Measurements from ENCODE around the gene MRPL34. TPM values are rescaled to one million over a fixed set of nuclear protein-coding genes. Genes with fewer than 3 reads are reported as not detected.
A peak's percentile ranks its signal among the peaks of the same experiment; 100 is the strongest.

MRPL34 gene
- total RNA-seq, 2 experiments from 2014 or later, result 28.4 to 28.7 TPM

DNA sequence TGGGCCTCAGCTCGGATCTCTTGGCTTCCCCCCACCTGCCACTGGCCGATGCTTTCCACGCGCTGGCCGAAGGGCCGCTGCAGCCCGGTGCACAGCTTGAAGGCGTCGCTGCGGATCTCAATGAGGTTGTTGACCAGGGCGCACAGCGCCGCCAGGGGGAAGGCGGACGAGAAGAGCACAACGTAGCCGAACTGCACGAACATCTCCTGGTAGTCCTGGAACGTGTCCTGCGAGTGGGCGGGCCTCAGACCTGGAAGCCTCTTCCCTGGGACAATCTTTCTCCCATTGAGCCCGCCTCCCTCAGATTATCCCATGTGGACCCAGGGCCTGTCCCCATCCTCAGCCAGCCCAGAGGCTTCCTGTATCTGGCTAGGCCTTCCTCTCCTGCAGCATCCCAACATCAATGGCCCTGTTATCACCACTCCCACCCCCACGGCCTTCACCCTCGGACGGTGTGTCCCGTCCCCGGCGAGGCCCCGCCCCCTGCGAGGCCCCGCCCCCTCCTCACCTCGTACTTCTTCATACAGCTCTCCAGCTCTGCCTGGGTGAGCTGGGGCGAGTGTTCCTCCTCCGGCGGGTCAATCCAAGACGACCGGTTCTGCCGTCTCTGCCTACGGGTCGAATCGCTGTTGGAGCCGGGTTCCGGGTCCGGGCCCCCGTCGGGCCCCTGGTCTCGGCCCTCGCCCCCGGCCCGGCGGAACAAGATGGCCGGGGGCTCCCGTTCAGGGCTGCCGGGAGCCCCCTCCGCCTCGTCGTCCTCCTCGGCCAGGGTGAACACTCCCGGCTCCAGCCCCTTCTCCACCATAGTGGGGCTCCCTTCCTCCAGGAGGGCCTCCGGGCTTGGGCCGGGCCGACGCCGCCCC is 22.2 kb downstream of the MRPL34 start:
- DNase-seq (peak in 13 of 14 experiments; percentile 40 to 82 (median 54)), ATAC-seq (ENCODE audit: poor library complexity) (peak; percentile 73)
- no peaks in the 10 kb centered on the region for H3K27me3 ChIP-seq (ENCODE audit: control insufficient read depth in 1 of 2, insufficient read depth in 2 of 2, low read length in 2 of 2)
- no peaks in the 10 kb centered on the region for H3K27me3 Mint-ChIP-seq
- peaks cover 13% of the 10 kb centered on the region for H3K4me1 Mint-ChIP-seq (ENCODE audit: low read depth)
- peaks cover 34% of the 10 kb centered on the region for H3K4me1 ChIP-seq (ENCODE audit: insufficient read depth, low read length)
- no peaks in the 10 kb centered on the region for H3K9me3 Mint-ChIP-seq
- CTCF ChIA-PET, result interaction anchor here (0.6 to 3.5 kb wide), 3 partner anchors 11 to 81 kb away, joined by 3 to 13 read pairs (median 3); partner anchors contain the start of gene MRPL34
- H3K4me3 Mint-ChIP-seq, result peak overlapping the region; percentile 85
- peaks cover 0 to 7% of the 10 kb centered on the region in 2 experiments for H3K9me3 ChIP-seq (ENCODE audit: control insufficient read depth in 1 of 2, insufficient read depth in 1 of 2, low read length in 2 of 2)
- intact Hi-C loops (cut with DNase I, micrococcal nuclease), result no loop called here
- H3K27ac ChIP-seq (ENCODE audit: low read depth in 1 of 2, low read length in 2 of 2), result peak overlapping the region in 1 of 2 donors; percentile 59
- H3K36me3 Mint-ChIP-seq (ENCODE audit: low read depth), result no peaks in the 10 kb centered on the region
- peak overlapping the region; percentile 61 for H3K4me3 ChIP-seq (ENCODE audit: low read length)
- H3K36me3 ChIP-seq (ENCODE audit: insufficient read depth, low read length), result no peaks in the 10 kb centered on the region
- TF ChIP-seq, protein P1, sequence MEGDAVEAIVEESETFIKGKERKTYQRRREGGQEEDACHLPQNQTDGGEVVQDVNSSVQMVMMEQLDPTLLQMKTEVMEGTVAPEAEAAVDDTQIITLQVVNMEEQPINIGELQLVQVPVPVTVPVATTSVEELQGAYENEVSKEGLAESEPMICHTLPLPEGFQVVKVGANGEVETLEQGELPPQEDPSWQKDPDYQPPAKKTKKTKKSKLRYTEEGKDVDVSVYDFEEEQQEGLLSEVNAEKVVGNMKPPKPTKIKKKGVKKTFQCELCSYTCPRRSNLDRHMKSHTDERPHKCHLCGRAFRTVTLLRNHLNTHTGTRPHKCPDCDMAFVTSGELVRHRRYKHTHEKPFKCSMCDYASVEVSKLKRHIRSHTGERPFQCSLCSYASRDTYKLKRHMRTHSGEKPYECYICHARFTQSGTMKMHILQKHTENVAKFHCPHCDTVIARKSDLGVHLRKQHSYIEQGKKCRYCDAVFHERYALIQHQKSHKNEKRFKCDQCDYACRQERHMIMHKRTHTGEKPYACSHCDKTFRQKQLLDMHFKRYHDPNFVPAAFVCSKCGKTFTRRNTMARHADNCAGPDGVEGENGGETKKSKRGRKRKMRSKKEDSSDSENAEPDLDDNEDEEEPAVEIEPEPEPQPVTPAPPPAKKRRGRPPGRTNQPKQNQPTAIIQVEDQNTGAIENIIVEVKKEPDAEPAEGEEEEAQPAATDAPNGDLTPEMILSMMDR (IDR thresholded peaks at IDR 0.05), result no peak
- POLR2A ChIA-PET, result interaction anchor here (1.2 to 3.5 kb wide), 4 partner anchors 9 to 35 kb away, joined by 3 to 29 read pairs (median 7); partner anchors contain the start of genes DDA1 and MRPL34
- H3K27ac Mint-ChIP-seq, result peak overlapping the region; percentile 51

- ChIA-PET POLR2A (interaction anchor here (1.2 to 3.5 kb wide), 4 partner anchors 8 to 36 kb away, joined by 3 to 29 read pairs (median 7); partner anchors contain the start of genes DDA1 and MRPL34), CTCF (interaction anchor here (0.6 to 3.5 kb wide), 3 partner anchors 12 to 80 kb away, joined by 3 to 13 read pairs (median 3); partner anchors contain the start of gene MRPL34)
- H3K4me3 Mint-ChIP-seq, result peak overlapping the region; percentile 71
- Histone ChIP-seq H3K27me3 (ENCODE audit: control insufficient read depth in 1 of 2, insufficient read depth in 2 of 2, low read length in 2 of 2) (no peaks in the 10 kb centered on the region), H3K36me3 (ENCODE audit: insufficient read depth, low read length) (peaks cover 2% of the 10 kb centered on the region), H3K4me1 (ENCODE audit: insufficient read depth, low read length) (peaks cover 39% of the 10 kb centered on the region), H3K27ac (ENCODE audit: low read depth in 1 of 2, low read length in 2 of 2) (peak overlapping the region in 1 of 2 donors; percentile 59), H3K9me3 (ENCODE audit: control insufficient read depth in 1 of 2, insufficient read depth in 1 of 2, low read length in 2 of 2) (peaks cover 0 to 7% of the 10 kb centered on the region in 2 experiments), H3K4me3 (ENCODE audit: low read length) (peak overlapping the region; percentile 61)
- peaks cover 1% of the 10 kb centered on the region for H3K36me3 Mint-ChIP-seq (ENCODE audit: low read depth)
- intact Hi-C loops (cut with DNase I, micrococcal nuclease), result no loop called here
- H3K4me1 Mint-ChIP-seq (ENCODE audit: low read depth), result peaks cover 16% of the 10 kb centered on the region
- DNase-seq (peak in 10 of 14 experiments; percentile 27 to 75 (median 56)), ATAC-seq (ENCODE audit: poor library complexity) (peak; percentile 48)
- TF ChIP-seq, protein P1 (IDR thresholded peaks at IDR 0.05), result no peak
- no peaks in the 10 kb centered on the region for H3K27me3 Mint-ChIP-seq
- no peak overlapping the region for H3K27ac Mint-ChIP-seq
- no peaks in the 10 kb centered on the region for H3K9me3 Mint-ChIP-seq
Observed at GRCh38 chr19:17328517-17329365, 23.1 kb downstream of the MRPL34 start.
